Neural cell (in vitro differentiated cells): ENCODE data around the gene MS4A4E.

Experiments
- CTCF ChIP-seq: fragments of 450-650 bp; IDR thresholded peaks from 2 replicates; pipeline ENCODE4 v1.5.1; 2014; ENCODE audit warnings: antibody characterized with exemption, mild to moderate bottlenecking, moderate library complexity; ENCODE audit not compliant: poor library complexity, severe bottlenecking
- EP300 ChIP-seq: fragments of 450-650 bp; conservative IDR thresholded peaks from 2 replicates; pipeline ENCODE4 v1.6.1; 2014; ENCODE audit warnings: antibody characterized with exemption, mild to moderate bottlenecking, moderate library complexity; ENCODE audit not compliant: poor library complexity, severe bottlenecking
- EZH2 ChIP-seq: fragments of 200-600, 300-800 bp; shearing (Covaris generic), sonication (generic); IDR thresholded peaks from 2 replicates; pipeline ENCODE4 v1.6.1; 2014; ENCODE audit warnings: antibody characterized with exemption, low read length, borderline replicate concordance, mild to moderate bottlenecking; ENCODE audit not compliant: insufficient read depth, poor library complexity, severe bottlenecking
- MXI1 ChIP-seq: fragments of 450-650 bp; conservative IDR thresholded peaks from 2 replicates; pipeline ENCODE4 v1.6.1; 2014; ENCODE audit warnings: antibody characterized with exemption, mild to moderate bottlenecking; ENCODE audit not compliant: poor library complexity, severe bottlenecking
- POLR2AphosphoS5 ChIP-seq: IDR thresholded peaks from 2 replicates; pipeline ENCODE4 v1.6.1; 2012
- RAD21 ChIP-seq: fragments of 450-650 bp; conservative IDR thresholded peaks from 2 replicates; pipeline ENCODE4 v1.6.1; 2014; ENCODE audit warnings: antibody characterized with exemption, mild to moderate bottlenecking, moderate library complexity
- REST ChIP-seq: IDR thresholded peaks from 2 replicates; pipeline ENCODE4 v1.6.1; 2012; ENCODE audit warnings: borderline replicate concordance
- SMC3 ChIP-seq: fragments of 450-650 bp; conservative IDR thresholded peaks from 2 replicates; pipeline ENCODE4 v1.6.1; 2014; ENCODE audit warnings: antibody characterized with exemption, mild to moderate bottlenecking, moderate library complexity; ENCODE audit not compliant: poor library complexity
- TAF1 ChIP-seq: IDR thresholded peaks from 2 replicates; pipeline ENCODE4 v1.6.1; 2012; ENCODE audit warnings: low read depth

GRCh38 chr11:60288531-60288930 is 45.6 kb upstream of the MS4A4E start:
- TF ChIP-seq POLR2AphosphoS5 (no peak), CTCF (no peak), TAF1 (no peak), MXI1 (no peak), REST (no peak), EP300 (no peak), EZH2 (no peak), SMC3 (no peak), RAD21 (no peak)
